ENCODE data around the gene MAG.

The MAG gene

GRCh38 chr19:35327642-35328041 lies 35.7 kb downstream of the MAG start:
- TF ChIP-seq CTCF (IDR thresholded peaks at IDR 0.05; ENCODE audit: low read depth, low read length) = no peak
- H3K4me3 ChIP-seq (replicated peaks in 1 of 2; ENCODE audit: low read depth in 2 of 2, low read length in 2 of 2) = no peak overlapping the region
- DNase-seq (ENCODE audit: low read depth in 2 of 2) = no peak

- DNase-seq (ENCODE audit: low read depth in 2 of 2) = no peak
- no peak for TF ChIP-seq CTCF (IDR thresholded peaks at IDR 0.05; ENCODE audit: low read depth, low read length)
- no peak within 1 kb of the TSS for H3K4me3 ChIP-seq (replicated peaks in 1 of 2; ENCODE audit: low read depth in 2 of 2, low read length in 2 of 2)
These were observed 36.9 kb downstream of the MAG start, which contains the start of gene CD22 for GRCh38 chr19:35328851-35329285. TSS of gene CD22 (plus strand) at chr19:35329187. CDS start at chr19:35332041, 2,854 bp downstream.

GRCh38 chr19:35329323-35329722 lies 37.4 kb downstream of the MAG start:
- no peak overlapping the region for H3K4me3 ChIP-seq (replicated peaks in 1 of 2; ENCODE audit: low read depth in 2 of 2, low read length in 2 of 2)
- no peak for TF ChIP-seq CTCF (IDR thresholded peaks at IDR 0.05; ENCODE audit: low read depth, low read length)
- DNase-seq (ENCODE audit: low read depth in 2 of 2) = no peak

GRCh38 chr19:35330475-35330874 lies 38.5 kb downstream of the MAG start:
- H3K4me3 ChIP-seq (replicated peaks in 1 of 2; ENCODE audit: low read depth in 2 of 2, low read length in 2 of 2) = no peak overlapping the region
- DNase-seq (ENCODE audit: low read depth in 2 of 2) = no peak
- no peak for TF ChIP-seq CTCF (IDR thresholded peaks at IDR 0.05; ENCODE audit: low read depth, low read length)

- no peak for DNase-seq (ENCODE audit: low read depth in 2 of 2)
- H3K4me3 ChIP-seq (replicated peaks in 1 of 2; ENCODE audit: low read depth in 2 of 2, low read length in 2 of 2) = no peak overlapping the region
- no peak for TF ChIP-seq CTCF (IDR thresholded peaks at IDR 0.05; ENCODE audit: low read depth, low read length)
These were observed 39.7 kb downstream of the MAG start for GRCh38 chr19:35331551-35332214.

- no peak for DNase-seq (ENCODE audit: low read depth in 2 of 2)
- H3K4me3 ChIP-seq (replicated peaks in 1 of 2; ENCODE audit: low read depth in 2 of 2, low read length in 2 of 2) = no peak overlapping the region
- TF ChIP-seq CTCF (IDR thresholded peaks at IDR 0.05; ENCODE audit: low read depth, low read length) = no peak
These were observed 40.9 kb downstream of the MAG start for GRCh38 chr19:35332817-35333216.

Data from cardiac fibroblast (primary cell).